GM19043 (cell line): ENCODE data around the gene PTPRE.

Source experiments
- ATAC-seq: cut with Tn5 transposase; IDR thresholded peaks from one replicate; pipeline ENCODE4 v1.9.1; 2021; ENCODE audit warnings: low read depth; ENCODE audit not compliant: unreplicated experiment

PTPRE gene

DNA sequence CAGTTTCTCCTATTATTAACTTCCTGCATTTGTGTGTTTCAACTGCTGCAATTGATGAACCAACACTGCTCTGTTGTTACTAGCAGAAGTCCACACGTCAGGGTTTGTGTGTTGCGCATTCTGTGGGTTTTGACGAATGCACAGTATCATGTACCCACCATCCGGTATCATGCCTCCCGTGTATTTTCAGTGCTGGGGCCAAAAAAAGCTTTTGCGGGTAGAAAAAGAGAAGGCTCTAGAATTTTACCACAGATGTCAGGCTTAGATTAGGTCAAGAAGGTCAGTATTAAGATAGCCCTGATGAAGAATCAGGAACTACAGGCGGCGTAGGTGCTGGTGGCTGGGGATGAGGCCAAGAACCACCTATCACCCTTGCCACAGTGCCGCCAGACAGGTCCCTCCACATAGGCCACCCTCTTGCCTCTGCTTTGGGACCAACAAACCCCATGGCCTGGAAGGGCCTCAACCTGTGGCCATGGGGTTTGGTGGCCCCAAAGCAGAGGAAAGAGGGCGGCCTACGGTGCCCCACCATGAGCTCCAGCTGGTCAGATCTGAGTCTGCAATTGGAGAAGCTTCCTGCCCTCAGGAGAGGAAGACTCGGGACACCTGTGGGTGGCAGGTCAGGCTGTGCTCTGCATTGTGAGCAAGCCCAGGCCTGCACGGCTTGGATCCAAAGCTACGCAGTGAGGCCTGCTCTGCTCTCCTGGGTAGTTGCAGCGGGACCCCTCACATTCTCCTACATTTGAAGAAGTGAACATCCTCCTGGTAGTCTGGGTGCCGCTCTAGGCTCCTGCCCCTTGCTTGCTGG lies 147.5 kb downstream of the PTPRE start:
- no peak for ATAC-seq

DNA sequence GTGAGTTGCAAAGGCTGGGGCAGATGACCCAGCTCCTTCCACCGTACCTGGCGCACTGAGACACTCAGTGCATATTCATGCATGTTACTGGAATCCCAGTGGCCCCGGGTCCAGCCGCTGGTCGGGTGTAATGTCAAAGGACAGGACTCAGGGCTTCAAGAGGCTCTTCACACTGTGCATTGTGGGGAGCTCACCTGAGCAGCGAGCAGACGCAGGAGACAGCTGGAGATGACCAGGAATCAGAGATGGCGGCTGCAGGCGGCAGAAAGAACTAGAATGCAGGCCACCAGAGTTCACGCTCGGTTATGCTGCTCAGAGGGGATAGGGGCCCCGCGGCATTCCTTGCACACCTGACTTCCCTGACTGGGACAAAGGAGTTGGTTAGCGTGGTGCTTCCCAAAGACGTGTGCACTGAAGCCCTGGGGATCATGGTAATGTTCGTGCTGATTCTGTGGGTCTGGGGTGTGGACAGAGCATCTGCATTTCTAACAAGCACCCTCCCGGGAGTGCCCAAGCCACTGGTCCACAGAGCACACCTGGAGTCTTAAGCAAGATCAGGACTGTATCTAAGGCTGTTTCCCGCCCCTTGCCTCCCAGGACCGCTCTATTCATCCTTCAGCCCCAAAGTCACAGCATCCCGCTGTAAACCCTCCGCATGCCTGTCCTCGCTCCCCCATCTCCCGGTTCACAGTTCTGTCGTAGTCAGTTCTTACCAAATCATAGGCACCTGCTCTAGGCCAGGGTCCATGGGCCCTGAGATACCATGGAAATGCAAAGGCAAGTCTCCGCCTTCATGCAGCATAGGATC lies 148.4 kb downstream of the PTPRE start:
- no peak for ATAC-seq

DNA sequence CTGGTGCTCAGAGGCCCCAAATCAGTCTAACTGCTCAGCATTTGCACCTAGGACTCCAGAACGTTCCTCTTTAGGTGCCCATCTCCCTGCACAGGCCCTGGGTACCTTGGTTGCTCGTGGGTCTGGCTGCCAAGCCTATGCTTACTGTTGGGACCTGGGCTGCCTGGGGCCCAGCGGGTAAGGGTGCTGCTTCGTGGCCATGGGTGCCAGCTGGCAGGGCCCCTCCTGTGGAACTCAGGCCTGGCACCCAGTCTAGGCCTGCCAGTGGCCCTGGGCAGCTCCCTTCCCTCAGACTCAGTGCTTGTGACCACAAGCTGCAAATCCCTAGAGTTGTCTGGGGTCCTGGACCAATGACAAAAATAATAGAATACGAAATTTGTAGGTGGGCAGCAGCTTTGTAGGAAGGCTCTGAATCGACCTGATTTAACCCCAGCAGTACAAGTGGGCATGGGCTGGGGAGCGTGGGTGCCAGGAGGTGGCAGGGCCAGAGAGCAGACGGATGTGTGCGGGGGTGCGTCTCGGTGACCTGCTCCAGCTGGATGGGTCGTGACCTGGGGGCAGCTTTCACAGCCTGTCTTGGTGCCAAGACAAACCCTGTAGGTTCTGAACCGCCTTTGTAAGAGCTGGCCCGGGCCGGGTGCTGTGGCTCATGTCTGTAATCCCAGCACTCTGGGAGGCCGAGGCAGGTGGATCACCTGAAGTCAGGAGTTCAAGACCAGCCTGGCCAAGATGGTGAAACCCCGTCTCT lies 149.6 kb downstream of the PTPRE start:
- no peak for ATAC-seq

DNA sequence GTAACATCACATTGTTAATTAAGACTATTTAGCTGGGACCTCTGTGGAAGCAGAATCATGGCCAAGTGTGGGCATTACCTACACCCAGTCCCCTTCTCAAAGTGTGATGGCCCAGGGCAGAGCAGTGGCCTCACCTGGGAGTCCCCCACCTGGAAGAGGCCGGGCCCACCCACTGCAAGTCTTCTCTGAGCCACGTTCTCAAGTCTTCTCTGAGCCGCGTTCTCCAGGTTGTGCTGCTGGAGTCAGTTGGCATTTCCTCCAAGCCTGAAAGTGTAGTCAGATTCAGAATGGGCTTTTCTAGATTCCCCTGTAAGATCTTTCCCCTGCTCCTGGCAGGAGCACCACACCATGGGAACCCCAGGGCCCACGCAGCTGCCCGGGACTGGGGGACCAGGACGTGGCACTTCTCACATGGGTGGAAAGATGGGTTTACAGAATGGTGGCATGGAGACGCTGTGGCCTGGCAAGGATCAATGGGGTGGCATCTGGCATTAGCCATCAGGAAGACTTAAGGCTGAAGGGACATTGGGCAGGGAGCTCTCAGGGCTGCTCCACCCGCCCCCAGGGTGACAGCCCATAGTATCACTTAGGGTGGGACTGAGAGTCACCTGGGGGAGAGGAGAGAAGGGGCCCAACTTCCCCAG lies 151.3 kb downstream of the PTPRE start:
- no peak for ATAC-seq

DNA sequence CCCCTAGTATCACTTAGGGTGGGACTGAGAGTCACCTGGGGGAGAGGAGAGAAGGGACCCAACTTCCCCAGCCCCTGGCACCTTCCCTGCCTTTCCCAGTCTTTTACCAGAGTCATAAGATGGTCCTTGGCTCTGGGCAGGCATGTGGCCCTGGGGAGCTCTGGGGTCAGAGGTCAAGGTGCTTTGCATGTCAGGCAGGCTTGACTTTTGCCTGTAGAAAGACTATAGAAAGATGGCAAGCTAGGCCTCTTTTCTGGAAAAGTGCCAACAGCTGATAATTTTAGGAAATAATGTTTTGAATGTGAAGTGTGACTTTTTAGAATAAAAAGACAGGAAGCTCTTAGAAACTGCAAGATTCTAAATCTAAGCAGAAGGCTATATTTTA lies 151.8 kb downstream of the PTPRE start:
- ATAC-seq: no peak

DNA sequence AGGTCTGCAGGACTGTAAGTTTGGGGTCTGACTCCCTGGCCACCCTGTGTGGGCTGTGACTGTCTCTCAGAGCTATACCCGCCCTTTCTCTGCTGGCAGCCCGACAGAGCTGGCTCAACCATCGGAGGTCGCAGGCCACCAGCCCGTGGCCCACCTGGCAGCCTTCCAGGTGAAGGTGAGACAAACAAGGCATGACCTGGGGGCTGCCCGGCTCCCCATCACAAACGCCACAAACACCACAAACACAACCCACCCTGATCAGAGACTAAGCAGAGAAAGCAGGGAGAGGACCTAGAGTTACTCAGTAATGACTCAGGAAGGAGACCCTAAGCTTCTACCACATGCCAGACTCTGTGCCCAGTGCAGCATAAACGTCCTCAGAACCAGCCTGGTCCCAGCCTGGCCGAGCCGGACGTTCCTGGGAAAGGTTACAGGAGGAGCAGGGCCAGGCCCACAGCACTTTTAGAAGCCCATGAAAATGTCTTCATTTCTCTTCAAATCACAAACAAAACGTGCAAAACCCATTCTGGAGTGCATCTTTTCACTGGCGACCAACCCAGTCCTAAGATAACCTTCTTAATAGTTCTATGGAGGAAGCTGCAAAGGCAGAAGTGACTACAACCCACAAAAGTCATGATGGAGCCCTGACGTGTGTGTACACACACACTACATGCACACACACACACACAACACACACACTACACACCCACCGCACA lies 152.5 kb downstream of the PTPRE start:
- no peak for ATAC-seq

DNA sequence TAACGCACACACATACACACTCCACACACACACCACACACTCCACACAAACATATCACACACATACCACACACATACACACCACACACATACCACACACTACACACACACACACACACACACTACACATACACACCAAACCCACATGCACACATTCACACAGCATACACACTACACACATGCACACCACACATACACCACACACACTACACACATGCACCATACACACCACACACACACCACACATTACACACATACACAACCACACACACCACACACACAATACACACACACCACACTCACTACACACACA lies 153.0 kb downstream of the PTPRE start:
- ATAC-seq: no peak

DNA sequence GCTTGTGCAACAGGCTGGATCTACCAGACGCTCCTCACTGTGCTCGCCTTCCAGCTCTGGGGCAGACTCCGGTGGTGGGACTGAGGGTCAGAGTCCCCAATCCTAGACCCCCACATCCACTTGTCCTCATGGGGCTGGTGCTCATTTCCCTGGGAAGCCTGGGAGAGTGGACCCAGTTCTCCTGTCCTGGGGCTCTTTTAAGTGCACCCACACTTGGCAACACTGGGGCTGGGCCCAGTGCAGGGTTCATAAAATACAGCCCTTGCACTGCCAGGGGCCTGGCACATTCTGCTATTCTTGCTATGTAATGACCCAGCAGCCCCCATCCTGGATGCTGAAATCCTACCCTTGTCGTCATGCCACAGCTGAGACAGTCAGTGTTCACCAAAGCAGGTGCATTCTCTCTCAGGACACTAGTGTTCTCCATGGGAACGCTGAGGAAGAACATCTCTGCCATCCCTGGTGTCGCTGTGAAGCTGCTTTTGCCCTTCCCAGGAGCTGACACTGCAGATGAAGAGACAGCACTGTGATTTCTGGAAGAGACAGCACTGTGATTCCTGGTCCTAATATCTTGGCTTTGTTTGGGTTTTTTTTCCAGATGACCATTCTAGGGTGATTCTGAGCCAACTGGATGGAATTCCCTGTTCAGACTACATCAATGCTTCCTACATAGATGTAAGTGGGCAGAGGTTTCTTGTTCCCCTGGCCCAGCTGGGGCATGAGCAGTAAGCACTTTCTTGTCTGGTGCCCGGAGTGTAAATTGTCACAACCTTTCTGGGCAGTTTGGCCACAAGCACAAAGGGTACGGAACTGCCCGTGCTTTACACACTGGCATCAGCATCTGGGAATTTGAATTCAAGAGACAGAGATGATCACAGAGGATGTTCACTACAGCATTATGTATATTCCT lies 153.7 kb downstream of the PTPRE start:
- ATAC-seq: no peak

DNA sequence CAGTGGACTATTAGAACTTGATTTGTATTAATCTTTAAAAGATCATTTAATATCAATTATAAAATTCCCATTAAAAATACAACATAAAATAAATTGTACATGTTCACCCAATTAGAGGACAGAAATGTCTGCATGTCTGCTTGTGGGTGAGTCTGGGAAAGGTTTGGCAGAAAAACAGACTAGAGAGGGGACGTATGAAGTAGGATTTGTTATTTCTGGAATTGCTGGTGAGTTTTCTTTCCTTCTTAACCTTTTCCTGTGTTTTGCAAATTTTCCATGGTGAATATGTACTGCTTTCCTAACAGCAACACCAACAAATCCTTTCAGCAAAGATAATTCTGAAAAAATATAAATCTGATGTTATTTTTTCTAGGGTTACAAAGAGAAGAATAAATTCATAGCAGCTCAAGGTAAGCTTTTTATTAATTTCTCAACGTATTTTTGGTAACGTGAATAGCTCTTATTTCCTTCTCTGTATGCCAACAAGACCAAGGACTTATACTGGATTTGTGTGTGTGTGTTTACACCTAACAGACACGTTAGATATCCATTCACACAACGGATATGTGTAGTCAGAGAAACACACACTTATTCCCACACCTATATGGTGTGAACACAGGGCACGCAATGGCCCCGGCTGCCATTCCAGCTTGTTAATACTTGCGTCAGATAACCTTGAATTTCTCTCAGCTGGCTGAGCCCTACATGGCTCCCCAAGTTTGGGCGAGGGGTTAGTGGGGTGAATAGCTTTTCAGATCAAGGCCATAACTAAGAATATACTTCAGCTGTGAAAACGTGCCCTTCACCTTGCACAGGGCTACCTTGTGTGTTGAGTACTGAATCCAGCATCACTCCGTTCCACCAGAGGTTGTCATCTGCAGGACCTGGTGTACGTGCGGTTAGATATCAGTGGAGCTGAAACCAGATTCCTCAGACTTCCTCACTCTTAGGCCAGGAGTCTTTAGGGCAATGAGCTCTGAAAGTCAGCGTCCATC lies 154.7 kb downstream of the PTPRE start:
- no peak for ATAC-seq

DNA sequence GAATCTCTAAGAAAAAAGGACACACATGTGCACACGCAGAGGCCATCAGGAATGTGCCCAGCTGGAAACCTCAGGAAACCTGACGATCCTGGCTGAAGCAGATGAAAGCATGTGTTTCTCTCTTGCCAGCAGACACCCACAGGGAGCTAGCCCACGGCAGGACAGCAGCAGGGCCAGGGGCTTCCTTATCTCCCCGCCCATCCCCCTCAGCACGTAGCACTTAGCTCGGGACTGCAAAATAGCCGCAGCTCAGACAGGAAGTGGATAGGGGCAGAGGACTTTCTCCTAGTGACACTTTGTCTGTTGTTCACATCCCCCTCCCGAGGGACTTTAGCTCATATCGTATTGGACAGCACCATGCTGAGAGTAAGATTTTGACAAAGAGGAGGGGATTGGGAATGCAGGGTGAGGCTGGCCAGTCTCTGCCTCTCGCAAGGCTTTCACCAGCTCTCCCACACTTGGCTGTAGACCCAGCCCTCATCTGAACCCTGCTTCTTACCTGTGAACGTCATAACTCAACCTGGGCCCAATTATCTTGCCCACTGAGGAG lies 155.5 kb downstream of the PTPRE start:
- no peak for ATAC-seq

DNA sequence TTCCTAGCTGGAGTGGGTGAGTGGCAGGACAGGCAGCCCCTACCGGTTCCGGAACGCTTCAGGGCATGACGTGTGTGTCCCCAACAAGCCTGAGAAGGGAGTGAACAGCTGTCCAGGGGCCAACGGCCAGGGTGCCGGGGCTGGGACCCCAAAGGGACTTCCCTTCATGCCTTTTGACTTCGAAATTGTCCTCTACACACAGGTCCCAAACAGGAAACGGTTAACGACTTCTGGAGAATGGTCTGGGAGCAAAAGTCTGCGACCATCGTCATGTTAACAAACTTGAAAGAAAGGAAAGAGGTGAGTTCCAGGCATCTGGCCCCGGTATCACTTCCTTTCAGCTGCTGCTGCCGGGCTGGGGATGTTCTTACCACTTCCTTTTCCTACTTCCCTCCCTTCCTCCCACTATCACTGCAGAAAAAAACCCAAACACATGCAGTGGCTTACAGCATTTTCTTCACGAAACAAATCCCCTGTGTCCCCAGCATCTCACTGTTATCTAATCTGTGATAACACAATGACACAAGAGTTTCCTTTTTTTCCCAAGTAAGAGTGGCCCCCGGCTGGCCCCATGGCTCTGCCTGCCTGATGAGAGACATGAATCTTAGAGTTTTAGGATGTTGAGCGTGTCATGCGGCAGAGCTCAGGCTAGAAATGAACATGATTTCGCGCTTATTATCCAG lies 156.1 kb downstream of the PTPRE start:
- ATAC-seq: peak; percentile 36

DNA sequence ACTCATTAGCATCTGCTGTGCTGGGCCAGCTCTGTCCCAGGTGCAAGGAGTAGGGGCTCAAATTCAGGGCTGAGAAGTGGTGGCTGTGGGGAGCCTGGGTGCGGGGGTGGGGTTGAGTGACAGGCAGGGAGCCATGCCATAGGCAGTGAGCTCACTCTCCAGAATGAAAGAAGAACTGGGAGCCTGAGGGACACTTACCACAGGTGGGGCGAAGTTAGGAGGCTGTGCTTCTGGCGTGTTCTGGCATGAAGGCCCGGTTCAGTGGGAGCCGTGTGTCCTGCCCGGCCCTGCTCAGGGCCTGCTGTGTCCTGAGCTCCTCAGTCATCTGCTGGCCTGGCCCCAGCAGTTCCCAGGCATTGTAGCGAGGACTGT lies 156.8 kb downstream of the PTPRE start:
- ATAC-seq: peak; percentile 24

DNA sequence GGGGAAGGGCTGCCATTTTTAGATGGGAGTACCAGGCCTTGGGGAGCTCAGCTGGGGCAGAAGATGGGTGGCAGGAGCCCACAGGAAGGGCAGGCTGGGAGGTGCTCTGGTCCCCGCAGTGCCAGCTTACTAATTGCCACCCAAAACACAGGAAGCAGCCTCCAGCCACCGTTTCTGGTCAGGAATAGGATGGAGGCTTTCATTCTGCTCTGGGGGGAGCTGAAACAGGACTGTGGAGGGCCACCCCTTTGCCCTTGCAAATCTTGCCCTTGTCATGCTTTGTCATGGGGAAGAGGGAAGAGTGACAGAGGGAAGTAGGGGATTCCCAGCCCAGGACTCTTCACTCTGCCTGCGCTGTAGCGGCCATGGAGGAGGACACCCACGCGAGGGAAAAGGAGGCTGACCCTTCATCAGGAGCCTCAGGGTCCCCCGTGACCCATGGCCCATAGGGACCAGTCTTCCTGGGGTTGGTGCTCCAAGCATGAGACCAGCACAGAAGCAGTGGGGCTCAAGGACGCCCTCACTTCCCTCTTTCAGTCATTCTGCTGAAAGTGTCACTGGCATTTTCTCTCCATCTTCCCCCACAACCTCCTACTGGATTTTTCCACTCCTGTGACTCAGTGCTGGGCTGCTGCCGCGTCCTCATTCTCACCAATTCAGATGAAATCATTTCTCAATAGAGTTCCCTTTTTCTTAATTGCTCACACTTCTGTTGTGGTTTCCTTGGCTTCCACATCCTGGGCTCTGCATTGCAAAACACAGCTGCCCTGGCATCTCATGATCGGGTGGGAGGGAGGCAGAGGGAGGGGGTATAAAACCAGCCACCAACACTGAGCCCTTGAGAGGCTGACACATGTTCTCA lies 157.4 kb downstream of the PTPRE start:
- peak; percentile 43 for ATAC-seq

DNA sequence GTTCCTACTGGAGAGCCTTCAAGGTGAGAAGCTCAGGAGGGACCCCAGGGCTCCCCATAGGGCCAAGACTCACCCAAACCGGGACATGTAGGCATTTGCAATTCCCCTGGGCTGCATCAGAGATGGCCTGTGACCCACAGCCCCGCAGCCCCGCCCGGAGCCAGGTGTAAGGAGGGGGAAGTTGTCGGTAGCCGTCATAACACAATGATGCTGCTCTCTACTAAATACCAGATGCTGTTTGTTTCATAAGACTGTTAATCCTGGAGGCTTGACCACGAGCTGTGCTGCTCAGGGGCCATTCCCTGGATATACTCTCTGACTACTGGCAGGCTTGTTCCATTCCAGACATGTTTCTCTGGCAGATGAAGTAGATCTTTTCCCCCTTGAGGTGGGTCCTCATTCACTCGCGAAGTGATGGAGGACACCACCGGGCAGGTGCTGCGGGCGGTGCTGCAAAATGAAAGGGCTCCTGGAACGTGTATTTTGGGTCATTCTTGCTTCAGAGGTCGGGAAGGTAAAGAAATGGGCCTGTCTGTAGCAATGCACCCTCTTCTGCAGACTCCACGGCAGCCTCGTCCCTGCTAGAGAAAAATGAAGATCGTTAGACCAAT lies 158.2 kb downstream of the PTPRE start:
- ATAC-seq: peak; percentile 36

DNA sequence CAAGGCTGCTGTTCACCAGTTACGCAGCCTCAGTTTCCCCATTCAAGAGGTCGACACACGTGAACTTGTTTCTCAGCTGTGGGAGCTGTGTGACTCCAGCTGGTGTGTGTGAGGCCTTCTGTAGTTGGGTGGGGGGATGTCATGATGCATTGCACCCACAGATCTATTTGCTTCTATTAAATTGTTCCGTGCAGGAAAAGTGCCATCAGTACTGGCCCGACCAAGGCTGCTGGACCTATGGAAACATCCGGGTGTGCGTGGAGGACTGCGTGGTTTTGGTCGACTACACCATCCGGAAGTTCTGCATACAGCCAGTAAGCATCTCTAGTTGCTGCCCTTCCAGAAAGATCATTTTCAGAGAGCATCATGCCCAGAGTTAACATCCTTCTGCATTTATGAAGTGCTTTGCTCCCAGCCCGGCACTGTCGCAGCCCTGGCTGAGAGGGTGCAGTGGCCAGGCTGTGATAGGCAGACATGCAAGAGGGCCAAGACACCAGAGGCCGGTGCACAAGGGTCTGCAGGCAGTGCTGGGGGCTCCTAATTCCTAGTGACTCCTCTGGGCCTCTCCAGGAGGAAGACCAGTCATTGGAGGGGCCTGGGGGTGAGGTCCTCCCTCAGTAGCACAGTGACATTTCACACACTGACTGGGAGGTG lies 159.1 kb downstream of the PTPRE start:
- ATAC-seq: no peak
